ENCODE data around the gene ELN. TPM values are rescaled to one million over a fixed set of nuclear protein-coding genes. Genes with fewer than 3 reads are reported as not detected.
"Not testable (repeated sequence)": the region's sequence is repeated elsewhere in the genome, so short reads cannot be mapped to it uniquely, and the experiment has no call there.

Gene ELN
- total RNA-seq, 2 experiments from 2014 or later = not detected

DNA sequence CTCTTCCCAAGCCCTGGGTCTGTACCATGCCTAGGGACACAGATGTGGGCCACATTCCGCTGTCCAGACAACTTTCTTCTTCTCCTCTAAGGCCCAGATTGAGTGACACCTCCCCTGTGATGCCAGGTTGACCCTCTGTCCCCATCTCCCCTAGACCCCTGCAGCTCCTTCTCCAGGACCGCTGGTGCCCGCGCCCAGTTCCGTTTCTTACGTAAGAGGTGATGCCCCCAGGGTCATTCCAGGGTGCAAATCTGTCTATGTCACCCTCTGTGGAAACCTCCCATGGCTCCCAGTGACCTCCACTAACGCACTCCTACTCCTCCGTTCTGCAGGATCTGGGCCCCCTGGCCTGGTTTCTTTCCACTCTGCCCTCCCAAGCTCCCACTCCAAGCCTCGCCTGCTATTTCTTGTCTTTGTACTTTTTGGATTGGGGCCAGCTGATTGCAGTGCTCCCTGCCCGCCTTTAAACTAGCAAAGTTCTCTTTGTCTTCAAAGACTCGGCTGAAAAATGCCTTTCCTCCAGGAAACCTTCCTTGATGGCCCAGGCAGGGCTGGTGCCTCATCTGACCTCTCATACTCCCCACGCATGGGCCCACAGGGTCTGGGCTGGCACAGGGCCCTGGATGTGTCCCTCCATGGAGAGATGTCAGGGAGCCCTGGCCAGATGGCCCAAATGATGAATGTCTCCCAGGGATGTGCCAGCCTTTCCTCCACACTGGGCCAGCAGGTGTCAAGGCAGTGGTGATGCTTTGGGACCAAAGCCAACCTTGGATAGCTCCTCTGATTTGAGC is 21.3 kb upstream of the ELN start:
- Mint-ChIP-seq H3K9me3 (no peaks in the 10 kb centered on the region), H3K4me3 (no peak overlapping the region), H3K4me1 (peaks cover 24% of the 10 kb centered on the region), H3K27me3 (peaks cover 7% of the 10 kb centered on the region), H3K27ac (no peak overlapping the region), H3K36me3 (ENCODE audit: low read depth) (no peaks in the 10 kb centered on the region)
- POLR2A ChIA-PET = no interaction called here
- CTCF ChIA-PET = interaction anchor here (0.6 to 1.4 kb wide), 2 partner anchors 20 to 61 kb away, joined by 4 to 10 read pairs; no protein-coding TSS in a partner anchor
- DNase-seq = no peak

DNA sequence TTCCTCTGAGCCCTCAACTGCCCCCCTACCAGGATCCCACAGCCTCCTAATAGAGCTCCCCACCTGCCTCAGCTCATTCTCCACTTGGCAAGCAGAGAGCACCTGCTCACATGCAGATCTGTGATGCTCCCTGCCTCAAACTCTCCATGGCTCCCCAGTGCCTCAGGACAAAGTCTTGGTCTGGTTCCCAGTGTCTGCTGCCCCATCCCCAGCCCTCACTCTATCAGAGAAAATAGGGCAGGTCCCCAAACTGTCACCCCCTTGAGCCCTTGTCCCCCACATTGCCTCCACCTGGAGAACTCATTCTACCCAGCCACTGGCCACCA is 20.8 kb upstream of the ELN start:
- Mint-ChIP-seq H3K27me3 (peaks cover 7% of the 10 kb centered on the region), H3K36me3 (ENCODE audit: low read depth) (no peaks in the 10 kb centered on the region), H3K9me3 (no peaks in the 10 kb centered on the region), H3K4me3 (no peak overlapping the region), H3K4me1 (peaks cover 18% of the 10 kb centered on the region), H3K27ac (no peak overlapping the region)
- CTCF ChIA-PET = no interaction called here
- POLR2A ChIA-PET = no interaction called here
- no peak for DNase-seq

DNA sequence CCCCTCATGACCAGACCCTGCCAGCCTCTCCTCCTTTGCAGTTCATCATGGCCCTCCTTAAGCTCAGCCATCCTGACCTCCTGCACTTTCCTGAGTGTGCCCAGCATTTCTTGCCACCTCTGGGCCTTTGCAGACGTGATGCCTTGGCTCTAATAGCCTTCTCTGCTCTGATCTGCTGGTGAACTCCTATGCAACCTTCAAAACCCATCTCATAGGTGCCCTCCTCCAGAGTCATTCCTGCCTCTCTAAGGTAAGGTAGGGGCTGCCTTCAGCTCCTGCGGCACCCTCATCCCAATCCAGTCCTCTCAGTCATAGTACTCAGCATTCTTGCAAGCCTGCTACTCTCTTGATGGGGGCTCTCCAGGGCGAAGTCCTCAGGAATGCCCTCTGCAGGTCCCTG is 19.3 kb upstream of the ELN start:
- Mint-ChIP-seq H3K4me3 (no peak overlapping the region), H3K27me3 (peaks cover 7% of the 10 kb centered on the region), H3K36me3 (ENCODE audit: low read depth) (no peaks in the 10 kb centered on the region), H3K9me3 (no peaks in the 10 kb centered on the region), H3K27ac (no peak overlapping the region), H3K4me1 (peaks cover 6% of the 10 kb centered on the region)
- ChIA-PET POLR2A (no interaction called here), CTCF (no interaction called here)
- DNase-seq = no peak

DNA sequence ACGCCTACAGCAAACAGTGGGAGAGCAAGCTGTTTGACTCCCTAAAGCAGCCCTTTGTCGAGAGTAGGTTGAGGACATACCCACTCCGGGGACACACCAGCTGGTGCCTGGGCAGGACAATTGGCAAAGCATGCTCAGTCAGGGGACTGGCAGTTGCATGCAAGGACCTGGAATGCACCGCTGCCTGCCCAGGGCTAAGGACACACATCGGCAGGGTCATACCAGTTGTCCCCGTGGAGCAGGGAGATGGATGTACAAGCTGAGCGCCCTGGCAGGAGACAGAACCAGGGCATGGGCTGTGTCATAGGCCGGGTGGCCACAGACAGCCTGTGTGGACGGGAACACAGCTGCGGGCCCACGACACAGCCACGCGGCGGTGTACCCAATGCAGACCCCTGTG is 18.3 kb upstream of the ELN start:
- no peak overlapping the region for H3K4me3 Mint-ChIP-seq
- H3K27ac Mint-ChIP-seq = no peak overlapping the region
- no peaks in the 10 kb centered on the region for H3K36me3 Mint-ChIP-seq (ENCODE audit: low read depth)
- CTCF ChIA-PET = no interaction called here
- POLR2A ChIA-PET = no interaction called here
- peaks cover 2% of the 10 kb centered on the region for H3K4me1 Mint-ChIP-seq
- DNase-seq = no peak
- H3K27me3 Mint-ChIP-seq = peaks cover 5% of the 10 kb centered on the region
- H3K9me3 Mint-ChIP-seq = no peaks in the 10 kb centered on the region

DNA sequence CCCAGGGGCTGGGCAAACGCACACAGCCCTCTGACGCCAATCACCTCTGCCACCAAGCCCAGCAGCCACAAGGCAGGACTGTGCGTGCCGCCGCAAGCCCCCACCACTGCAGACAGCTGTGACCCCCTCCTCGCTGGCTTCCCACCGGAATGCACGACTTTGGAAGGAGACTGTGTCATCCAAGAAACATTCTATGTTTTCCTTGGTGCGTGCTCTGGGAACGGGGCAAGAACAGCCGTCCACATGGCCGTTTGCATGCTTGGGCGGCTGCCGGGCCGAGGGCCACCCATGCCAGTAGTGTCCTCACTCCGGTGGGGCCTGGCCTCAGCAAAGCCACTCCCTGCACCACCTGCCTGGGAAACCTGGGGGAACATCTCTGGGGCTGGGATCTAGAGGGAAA is 17.6 kb upstream of the ELN start:
- Mint-ChIP-seq H3K4me1 (peaks cover 2% of the 10 kb centered on the region), H3K9me3 (no peaks in the 10 kb centered on the region), H3K36me3 (ENCODE audit: low read depth) (no peaks in the 10 kb centered on the region), H3K27ac (no peak overlapping the region), H3K27me3 (peaks cover 5% of the 10 kb centered on the region), H3K4me3 (no peak overlapping the region)
- CTCF ChIA-PET = no interaction called here
- DNase-seq = no peak
- POLR2A ChIA-PET = no interaction called here

DNA sequence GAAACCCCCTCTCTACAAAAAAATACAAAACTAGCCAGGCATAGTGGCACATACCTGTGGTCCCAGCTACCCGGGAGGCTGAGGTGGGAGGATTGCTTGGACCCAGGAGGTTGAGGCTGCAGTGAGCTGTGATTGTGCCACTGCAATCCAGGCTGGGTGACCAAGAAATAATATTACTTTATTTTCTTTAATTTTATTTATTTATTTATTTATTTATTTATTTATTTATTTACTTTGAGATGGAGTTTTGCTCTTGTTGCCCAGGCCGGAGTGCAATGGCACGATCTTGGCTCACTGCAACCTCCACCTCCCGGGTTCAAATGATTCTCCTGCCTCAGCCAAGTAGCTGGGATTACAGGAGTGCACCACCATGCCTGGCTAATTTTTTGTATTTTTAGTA is 16.6 kb upstream of the ELN start:
- H3K4me3 Mint-ChIP-seq; H3K27ac Mint-ChIP-seq; H3K4me1 Mint-ChIP-seq; DNase-seq; H3K9me3 Mint-ChIP-seq; H3K27me3 Mint-ChIP-seq; H3K36me3 Mint-ChIP-seq (ENCODE audit: low read depth); POLR2A ChIA-PET; CTCF ChIA-PET: not testable (repeated sequence)

DNA sequence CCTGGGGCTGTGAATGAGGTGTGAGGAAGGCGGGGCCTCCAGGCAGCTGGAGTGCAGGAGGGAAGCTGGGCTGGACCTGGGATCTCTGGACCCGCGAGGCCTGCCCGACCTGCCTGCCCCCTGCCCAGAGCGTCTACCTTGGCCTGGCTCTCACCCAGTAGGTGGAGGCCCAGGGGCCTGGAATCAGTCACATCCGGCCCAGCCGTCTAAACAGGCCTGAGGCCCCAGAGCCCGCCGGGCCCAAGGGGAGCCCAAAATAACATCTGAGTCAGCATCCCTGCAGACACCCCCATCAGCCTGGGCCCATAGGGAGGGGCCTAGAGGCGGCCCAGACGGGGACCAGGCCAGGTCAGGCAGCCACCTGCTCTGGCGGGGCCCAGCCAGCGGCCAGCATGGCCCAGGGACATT is 15.1 kb upstream of the ELN start:
- H3K36me3 Mint-ChIP-seq (ENCODE audit: low read depth) = no peaks in the 10 kb centered on the region
- H3K4me1 Mint-ChIP-seq = peaks cover 2% of the 10 kb centered on the region
- CTCF ChIA-PET = interaction anchor here (0.6 kb wide), 1 partner anchor 128 kb away, joined by 3 read pairs; no protein-coding TSS in a partner anchor
- POLR2A ChIA-PET = no interaction called here
- no peak for DNase-seq
- no peak overlapping the region for H3K27ac Mint-ChIP-seq
- peaks cover 5% of the 10 kb centered on the region for H3K27me3 Mint-ChIP-seq
- no peaks in the 10 kb centered on the region for H3K9me3 Mint-ChIP-seq
- H3K4me3 Mint-ChIP-seq = no peak overlapping the region

DNA sequence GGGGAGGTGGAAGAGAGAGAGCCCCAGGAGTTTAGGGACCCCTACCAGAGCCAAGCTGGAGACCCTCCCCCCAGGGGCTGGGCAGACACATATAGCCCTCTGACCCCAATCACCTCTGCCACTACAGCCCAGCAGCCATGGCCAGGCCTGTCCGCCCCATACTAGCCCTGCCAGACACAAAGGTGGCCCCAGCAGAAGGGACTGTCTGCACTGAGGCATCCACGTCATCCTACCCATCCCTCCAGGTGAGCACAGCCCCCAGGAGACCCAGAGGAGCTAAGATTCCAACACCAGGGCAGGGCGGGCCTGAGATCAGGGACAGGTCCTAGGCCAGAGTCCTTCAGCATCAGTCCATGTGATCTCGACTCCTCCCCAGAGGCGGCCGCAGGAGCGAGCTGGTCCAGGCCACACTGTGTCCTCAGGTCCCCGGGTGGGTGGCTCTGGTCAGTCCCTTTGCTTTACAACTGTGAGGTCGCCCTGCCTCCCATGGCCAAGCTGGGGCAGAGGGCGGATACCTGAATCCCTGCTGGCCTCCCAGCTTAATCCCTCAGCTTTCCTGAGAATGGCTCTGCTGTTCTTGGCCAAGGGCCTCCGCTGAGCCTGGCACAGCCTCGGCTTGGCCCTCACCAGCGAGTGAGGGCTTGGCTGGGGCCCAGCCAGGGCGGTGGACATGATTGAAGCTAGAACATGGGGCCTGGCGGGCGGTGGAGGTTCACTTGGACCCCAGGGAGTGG is 14.3 kb upstream of the ELN start:
- CTCF ChIA-PET = interaction anchor here (0.9 kb wide), 1 partner anchor 13 kb away, joined by 3 read pairs; no protein-coding TSS in a partner anchor
- H3K36me3 Mint-ChIP-seq (ENCODE audit: low read depth) = no peaks in the 10 kb centered on the region
- POLR2A ChIA-PET = no interaction called here
- DNase-seq = no peak
- no peaks in the 10 kb centered on the region for H3K9me3 Mint-ChIP-seq
- H3K27me3 Mint-ChIP-seq = peaks cover 7% of the 10 kb centered on the region
- no peak overlapping the region for H3K4me3 Mint-ChIP-seq
- no peak overlapping the region for H3K27ac Mint-ChIP-seq
- peaks cover 2% of the 10 kb centered on the region for H3K4me1 Mint-ChIP-seq

DNA sequence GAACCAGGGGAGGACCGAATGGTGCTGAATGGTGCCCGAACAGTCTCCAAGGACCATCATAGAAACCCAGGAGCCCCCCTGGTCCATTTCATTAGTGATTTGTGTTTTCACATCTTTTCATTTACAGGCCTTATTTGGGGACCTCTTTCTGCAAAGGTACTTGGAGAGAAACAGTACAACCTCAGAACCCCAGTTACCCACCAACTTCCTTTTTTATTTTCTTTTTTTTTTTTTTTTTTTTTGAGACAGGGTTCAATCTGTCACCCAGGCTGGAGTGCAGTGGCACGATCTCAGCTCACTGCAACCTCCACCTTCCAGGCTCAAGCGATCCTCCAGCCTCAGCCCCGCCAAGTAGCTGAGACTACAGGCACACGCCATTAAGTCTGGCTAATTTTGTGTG is 13.0 kb upstream of the ELN start:
- POLR2A ChIA-PET = no interaction called here
- H3K4me1 Mint-ChIP-seq = peaks cover 2% of the 10 kb centered on the region

DNA sequence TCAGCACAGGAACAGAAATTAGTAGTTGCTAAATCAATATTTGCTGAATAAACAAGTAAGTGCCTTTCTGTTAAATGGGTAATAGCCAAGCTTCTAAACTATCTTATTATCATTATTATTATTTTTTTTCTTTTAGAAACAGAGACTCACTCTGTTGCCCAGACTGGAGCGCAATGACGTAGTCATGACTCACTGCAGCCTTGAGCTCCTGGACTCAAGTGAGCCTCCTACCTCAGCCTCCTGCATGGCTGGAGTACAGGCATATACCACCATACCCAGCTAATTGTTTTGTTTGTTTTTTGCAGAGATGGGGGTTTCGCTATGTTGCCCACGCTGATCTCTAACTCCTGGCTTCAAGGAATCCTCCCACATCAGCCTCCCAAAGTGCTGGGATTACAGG is 12.3 kb upstream of the ELN start:
- no peak overlapping the region for H3K4me3 Mint-ChIP-seq
- no peak for DNase-seq
- POLR2A ChIA-PET = no interaction called here
- H3K27ac Mint-ChIP-seq = no peak overlapping the region
- H3K9me3 Mint-ChIP-seq = no peaks in the 10 kb centered on the region
- peaks cover 2% of the 10 kb centered on the region for H3K4me1 Mint-ChIP-seq
- H3K27me3 Mint-ChIP-seq = peaks cover 7% of the 10 kb centered on the region
- H3K36me3 Mint-ChIP-seq (ENCODE audit: low read depth) = no peaks in the 10 kb centered on the region
- CTCF ChIA-PET = interaction anchor here (0.7 to 2.9 kb wide), 2 partner anchors 11 to 430 kb away, joined by 3 to 12 read pairs; no protein-coding TSS in a partner anchor

More for the DNA sequence above, 13.0 kb upstream of the ELN start:
- peaks cover 7% of the 10 kb centered on the region for H3K27me3 Mint-ChIP-seq
- H3K9me3 Mint-ChIP-seq = no peaks in the 10 kb centered on the region
- CTCF ChIA-PET = interaction anchor here (0.7 to 2.9 kb wide), 3 partner anchors 11 to 431 kb away, joined by 3 to 12 read pairs (median 3); no protein-coding TSS in a partner anchor
- H3K27ac Mint-ChIP-seq = no peak overlapping the region
- H3K36me3 Mint-ChIP-seq (ENCODE audit: low read depth) = no peaks in the 10 kb centered on the region
- H3K4me3 Mint-ChIP-seq = no peak overlapping the region
- DNase-seq = no peak

DNA sequence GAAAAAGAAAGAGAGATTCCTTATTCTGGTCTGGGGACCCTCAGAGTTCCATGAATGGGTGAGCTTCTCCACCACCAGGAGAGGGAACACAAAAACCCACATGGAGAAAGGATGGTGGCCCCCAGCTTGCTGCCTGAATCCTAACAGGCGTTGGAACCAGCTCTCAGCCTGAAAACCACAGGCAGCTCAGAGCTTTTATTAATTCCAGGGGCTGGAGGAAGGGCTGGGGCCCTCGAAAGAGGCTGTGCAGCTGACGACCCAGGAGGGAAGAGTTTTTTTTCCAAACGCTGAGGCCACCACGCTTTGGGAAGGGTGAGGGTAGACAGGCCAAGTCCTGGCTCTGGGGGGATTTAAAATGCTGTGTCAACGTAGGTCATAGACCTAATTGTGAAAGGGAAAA is 10.8 kb upstream of the ELN start:
- Mint-ChIP-seq H3K4me3 (no peak overlapping the region), H3K27me3 (peaks cover 7% of the 10 kb centered on the region), H3K4me1 (peaks cover 2% of the 10 kb centered on the region), H3K36me3 (ENCODE audit: low read depth) (no peaks in the 10 kb centered on the region), H3K9me3 (no peaks in the 10 kb centered on the region), H3K27ac (no peak overlapping the region)
- POLR2A ChIA-PET = no interaction called here
- no peak for DNase-seq
- CTCF ChIA-PET = interaction anchor here (0.7 to 2.9 kb wide), 2 partner anchors 9 to 61 kb away, joined by 3 to 12 read pairs; no protein-coding TSS in a partner anchor

DNA sequence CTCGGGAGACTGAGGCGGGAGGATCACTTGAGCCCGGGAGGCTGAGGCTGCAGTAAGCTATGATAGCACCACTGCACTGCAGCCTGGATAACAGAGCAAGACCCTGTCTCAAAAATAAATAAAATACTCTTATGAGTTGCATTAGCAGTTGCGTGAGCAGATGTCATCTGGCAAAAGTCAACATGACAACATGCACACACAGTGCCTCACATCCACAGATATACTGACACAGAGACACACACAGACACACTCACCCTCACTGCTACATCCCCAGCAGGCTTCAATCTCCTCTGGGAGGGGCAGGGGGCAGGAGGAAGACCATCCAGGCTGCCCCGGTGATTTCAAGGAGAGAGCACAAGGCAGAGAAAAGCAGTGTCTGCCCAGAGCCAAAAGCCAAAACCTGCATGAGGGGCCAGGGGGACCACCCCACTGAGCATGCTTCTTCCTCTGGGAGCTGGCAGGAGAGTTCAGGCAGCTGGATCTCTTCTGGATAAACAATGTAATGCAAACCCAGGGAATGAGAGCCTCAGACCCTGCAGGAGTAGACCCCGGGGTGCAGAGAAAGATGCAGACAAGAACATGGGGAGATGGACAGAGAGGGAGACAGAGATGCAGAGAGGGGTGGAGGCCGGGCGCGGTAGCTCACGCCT is 9.6 kb upstream of the ELN start:
- POLR2A ChIA-PET = no interaction called here

DNA sequence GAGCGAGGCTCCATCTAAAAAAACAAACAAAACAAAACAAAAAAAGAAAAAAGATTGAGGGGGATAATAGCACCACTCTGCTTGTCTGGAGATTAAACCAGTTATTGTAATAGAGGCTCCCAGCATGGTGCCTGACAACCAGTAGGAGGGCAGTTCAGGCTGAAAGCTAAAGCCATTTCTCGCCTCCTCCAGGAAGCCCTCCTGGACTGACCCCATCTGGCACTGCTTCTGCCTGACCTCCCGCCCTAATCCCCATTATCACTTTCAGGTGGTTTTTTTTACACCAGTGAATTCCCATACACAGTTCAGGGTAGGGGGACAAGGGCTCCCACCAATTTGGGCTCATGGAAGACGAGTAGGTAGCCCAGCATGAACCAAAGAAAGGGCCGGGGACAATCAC is 8.8 kb upstream of the ELN start:
- peaks cover 9% of the 10 kb centered on the region for H3K27me3 Mint-ChIP-seq
- POLR2A ChIA-PET = no interaction called here
- H3K36me3 Mint-ChIP-seq (ENCODE audit: low read depth) = no peaks in the 10 kb centered on the region
- DNase-seq = no peak
- CTCF ChIA-PET = no interaction called here
- peaks cover 2% of the 10 kb centered on the region for H3K4me1 Mint-ChIP-seq
- H3K4me3 Mint-ChIP-seq = no peak overlapping the region
- no peaks in the 10 kb centered on the region for H3K9me3 Mint-ChIP-seq
- H3K27ac Mint-ChIP-seq = no peak overlapping the region

More for the DNA sequence above, 9.6 kb upstream of the ELN start:
- Mint-ChIP-seq H3K36me3 (ENCODE audit: low read depth) (no peaks in the 10 kb centered on the region), H3K4me1 (peaks cover 2% of the 10 kb centered on the region), H3K9me3 (no peaks in the 10 kb centered on the region), H3K27ac (no peak overlapping the region), H3K4me3 (no peak overlapping the region), H3K27me3 (peaks cover 7% of the 10 kb centered on the region)
- CTCF ChIA-PET = no interaction called here
- no peak for DNase-seq

Measured in activated CD4-positive, alpha-beta memory T cell treated with anti-CD3 and anti-CD28 coated beads, Interleukin-2, amount 10 ng/mL, durations not matched to agents 7 days and 5 days (primary cell).